Mesendoderm (in vitro differentiated cells): ENCODE measurements around the gene ATP8A1.
A peak's percentile ranks its signal among the peaks of the same experiment; 100 is the strongest.

Source experiments
- DNase-seq: peaks from one replicate; pipeline ENCODE4 v3.0.0; 2013
- H2AK5ac ChIP-seq: 2 replicates; pipeline ENCODE4 v1.6.1; 2013; ENCODE audit warnings: low read length, inconsistent platforms
- H2BK120ac ChIP-seq: 2 replicates; pipeline ENCODE4 v1.6.1; 2013; ENCODE audit warnings: low read depth, mild to moderate bottlenecking, low read length, moderate library complexity, mixed read lengths
- H2BK15ac ChIP-seq: replicated peaks from 2 replicates; pipeline ENCODE4 v1.6.1; 2013; ENCODE audit warnings: low read depth, mild to moderate bottlenecking, moderate library complexity
- H2BK5ac ChIP-seq: 2 replicates; pipeline ENCODE4 v1.6.1; 2013; ENCODE audit warnings: low read length, inconsistent platforms
- H3K18ac ChIP-seq: 2 replicates; pipeline ENCODE4 v1.6.1; 2013; ENCODE audit warnings: mild to moderate bottlenecking, low read length, mixed read lengths
- H3K23ac ChIP-seq: one replicate; pipeline ENCODE4 v1.6.1; 2013; ENCODE audit warnings: low read length
- H3K27ac ChIP-seq: 2 replicates; pipeline ENCODE4 v1.5.1; 2013; ENCODE audit warnings: low read depth, mild to moderate bottlenecking, inconsistent platforms, low read length, moderate library complexity
- H3K27me3 ChIP-seq: 2 replicates; pipeline ENCODE4 v1.6.1; 2013; ENCODE audit warnings: low read length, control low read depth, mild to moderate bottlenecking, inconsistent platforms; ENCODE audit not compliant: insufficient read depth, poor library complexity
- H3K36me3 ChIP-seq: 2 replicates; pipeline ENCODE4 v1.6.1; 2013; ENCODE audit warnings: low read length, inconsistent platforms; ENCODE audit not compliant: control insufficient read depth, insufficient read depth
- H3K4ac ChIP-seq: one replicate; pipeline ENCODE4 v1.6.1; 2013; ENCODE audit warnings: low read depth, mild to moderate bottlenecking, low read length, moderate library complexity
- H3K4me1 ChIP-seq: 2 replicates; pipeline ENCODE4 v1.6.1; 2013; ENCODE audit warnings: low read depth, low read length, inconsistent platforms; ENCODE audit not compliant: control insufficient read depth
- H3K4me2 ChIP-seq: 2 replicates; pipeline ENCODE4 v1.6.1; 2013; ENCODE audit warnings: low read length
- H3K4me3 ChIP-seq: 2 replicates; pipeline ENCODE4 v1.5.1; 2013; ENCODE audit warnings: mild to moderate bottlenecking, low read length
- H3K56ac ChIP-seq: one replicate; pipeline ENCODE4 v1.6.1; 2013; ENCODE audit warnings: low read length
- H3K79me1 ChIP-seq: 2 replicates; pipeline ENCODE4 v1.6.1; 2013; ENCODE audit warnings: low read length, inconsistent platforms
- H3K79me2 ChIP-seq: 2 replicates; pipeline ENCODE4 v1.6.1; 2013; ENCODE audit warnings: mild to moderate bottlenecking, low read length; ENCODE audit not compliant: control insufficient read depth, insufficient read depth
- H3K9ac ChIP-seq: 2 replicates; pipeline ENCODE4 v1.6.1; 2013; ENCODE audit warnings: low read length, inconsistent platforms
- H4K5ac ChIP-seq: one replicate; pipeline ENCODE4 v1.6.1; 2013; ENCODE audit warnings: low read length
- H4K8ac ChIP-seq: one replicate; pipeline ENCODE4 v1.6.1; 2013; ENCODE audit warnings: low read depth, mild to moderate bottlenecking, control low read depth, low read length, moderate library complexity
- WGBS: extraction: QIAGEN DNeasy Blood & Tissue Kit; methylation state at CpG from one replicate; pipeline ENCODE4 v1.1.7; 2013; ENCODE audit warnings: low lambda C conversion rate, missing lambda C conversion rate; ENCODE audit not compliant: insufficient coverage; ENCODE audit errors: extremely low coverage; 5-methylcytosine and 5-hydroxymethylcytosine counted together

ATP8A1 gene

DNA sequence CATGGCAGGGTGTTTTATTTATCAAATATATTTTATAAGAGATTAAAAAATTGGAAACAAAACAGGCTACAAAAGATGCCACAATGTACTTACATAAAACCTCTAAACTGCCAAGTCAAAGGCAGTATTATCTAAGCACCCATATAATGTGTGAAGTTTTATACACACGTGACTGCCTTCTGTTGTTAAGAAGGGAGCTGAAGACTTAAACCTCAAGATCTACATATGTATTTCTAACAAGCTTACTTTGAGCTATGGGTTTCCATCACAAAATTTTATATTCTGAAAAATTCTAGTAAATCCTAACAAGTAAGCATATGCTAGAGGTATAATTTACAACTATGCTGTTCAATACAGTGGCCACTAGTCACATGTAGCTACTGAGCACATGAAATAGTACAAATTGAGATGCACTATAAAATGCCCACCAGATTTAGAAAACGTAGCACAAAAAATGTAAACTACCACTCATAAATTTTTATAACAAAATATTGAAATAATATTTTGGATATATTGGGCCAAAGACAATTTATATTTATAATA is 9.8 kb downstream of the ATP8A1 start:
- no CpG with 5 or more reads among the region's 2 CpGs for WGBS
- no peak overlapping the region for H2AK5ac ChIP-seq
- no peak overlapping the region for H4K5ac ChIP-seq
- no peak overlapping the region for H2BK5ac ChIP-seq
- H3K4me3 ChIP-seq, result no peak overlapping the region
- no peak overlapping the region for H3K18ac ChIP-seq
- H3K56ac ChIP-seq, result no peak overlapping the region
- H3K23ac ChIP-seq, result no peak overlapping the region
- H3K4ac ChIP-seq, result no peak overlapping the region
- no peak overlapping the region for H4K8ac ChIP-seq
- no peak overlapping the region for H2BK120ac ChIP-seq
- DNase-seq, result no peak
- H3K9ac ChIP-seq, result no peak overlapping the region
- no peak overlapping the region for H2BK15ac ChIP-seq
- H3K36me3 ChIP-seq, result no peaks in the 10 kb centered on the region
- H3K4me2 ChIP-seq, result no peak overlapping the region
- no peaks in the 10 kb centered on the region for H3K79me1 ChIP-seq
- H3K79me2 ChIP-seq, result no peaks in the 10 kb centered on the region
- H3K27me3 ChIP-seq, result no peaks in the 10 kb centered on the region
- H3K27ac ChIP-seq, result no peak overlapping the region
- H3K4me1 ChIP-seq, result peaks cover 2% of the 10 kb centered on the region

DNA sequence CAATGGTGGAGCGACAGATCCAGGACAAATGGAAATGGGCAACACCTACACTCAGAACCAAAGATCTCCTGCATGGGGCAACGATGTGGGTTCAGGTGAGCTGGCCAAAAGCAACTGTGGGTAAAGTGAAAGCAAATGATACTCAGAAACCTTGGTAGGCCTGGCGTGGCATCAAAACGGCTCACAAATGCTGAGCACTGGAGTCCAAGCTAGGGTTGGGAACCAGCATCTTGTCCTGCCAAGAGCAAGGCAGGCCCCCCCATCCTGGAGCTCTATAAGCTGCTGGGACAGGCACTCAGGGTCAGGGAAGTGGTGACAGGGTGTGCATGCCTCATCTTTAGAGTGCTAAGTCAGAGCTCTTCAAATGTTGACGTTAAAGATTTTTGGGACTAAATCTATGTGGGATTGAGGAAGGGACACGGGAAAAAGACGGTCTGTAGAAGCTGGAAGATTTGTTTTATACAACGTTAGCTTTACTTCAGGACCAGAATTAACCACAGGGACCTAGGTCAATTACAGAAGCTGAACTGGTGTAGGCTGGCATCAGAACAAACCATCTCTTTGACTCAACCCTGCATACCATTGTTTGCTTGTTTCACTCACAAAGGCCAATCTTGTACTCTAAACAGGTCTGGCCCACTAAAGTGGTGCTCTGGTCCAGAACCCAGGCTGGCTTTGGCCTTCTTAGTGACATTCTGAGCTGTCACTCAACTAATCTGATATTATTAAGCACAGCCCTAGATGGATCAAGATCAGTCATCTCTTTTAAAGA is 10.7 kb downstream of the ATP8A1 start:
- Histone ChIP-seq H4K5ac (no peak overlapping the region), H3K36me3 (no peaks in the 10 kb centered on the region), H3K79me2 (no peaks in the 10 kb centered on the region), H2BK15ac (no peak overlapping the region), H2AK5ac (no peak overlapping the region), H2BK5ac (no peak overlapping the region), H3K79me1 (no peaks in the 10 kb centered on the region), H3K4ac (no peak overlapping the region), H2BK120ac (no peak overlapping the region), H3K27me3 (no peaks in the 10 kb centered on the region), H3K9ac (no peak overlapping the region), H3K4me1 (peaks cover 4% of the 10 kb centered on the region), H3K56ac (no peak overlapping the region), H3K18ac (no peak overlapping the region), H3K4me2 (no peak overlapping the region), H3K4me3 (no peak overlapping the region), H3K27ac (no peak overlapping the region), H3K23ac (no peak overlapping the region), H4K8ac (no peak overlapping the region)
- no CpG with 5 or more reads among the region's 8 CpGs for WGBS
- DNase-seq, result no peak

DNA sequence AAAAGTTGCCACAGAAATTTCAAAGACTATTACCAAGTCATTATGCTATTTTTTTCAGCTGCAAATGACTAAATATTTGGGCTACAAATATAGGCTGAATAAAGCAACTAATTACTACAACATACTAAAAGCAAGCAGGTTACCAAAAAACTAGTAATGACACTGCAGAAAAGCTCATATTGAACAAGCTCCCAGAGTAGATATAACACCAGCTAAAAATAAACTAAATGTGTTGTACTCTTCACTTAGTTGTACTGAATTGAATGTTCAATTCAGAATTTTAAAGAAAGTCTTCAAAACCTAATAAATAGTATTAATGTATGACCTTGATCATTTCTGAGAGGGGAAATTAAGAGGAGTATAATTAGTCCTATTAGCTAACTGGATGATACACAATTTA is 12.0 kb downstream of the ATP8A1 start:
- H3K56ac ChIP-seq, result no peak overlapping the region
- H3K4me1 ChIP-seq, result peaks cover 4% of the 10 kb centered on the region
- no peak overlapping the region for H3K4me3 ChIP-seq
- no peaks in the 10 kb centered on the region for H3K36me3 ChIP-seq
- no peak overlapping the region for H2BK5ac ChIP-seq
- H2BK15ac ChIP-seq, result no peak overlapping the region
- H3K18ac ChIP-seq, result no peak overlapping the region
- no peak overlapping the region for H3K4ac ChIP-seq
- H2BK120ac ChIP-seq, result no peak overlapping the region
- no peaks in the 10 kb centered on the region for H3K27me3 ChIP-seq
- no peak overlapping the region for H3K23ac ChIP-seq
- no peak for DNase-seq
- H4K8ac ChIP-seq, result no peak overlapping the region
- no peak overlapping the region for H3K27ac ChIP-seq
- peaks cover 2% of the 10 kb centered on the region for H3K79me1 ChIP-seq
- H3K4me2 ChIP-seq, result no peak overlapping the region
- H2AK5ac ChIP-seq, result no peak overlapping the region
- H3K79me2 ChIP-seq, result no peaks in the 10 kb centered on the region
- no peak overlapping the region for H3K9ac ChIP-seq
- no peak overlapping the region for H4K5ac ChIP-seq

DNA sequence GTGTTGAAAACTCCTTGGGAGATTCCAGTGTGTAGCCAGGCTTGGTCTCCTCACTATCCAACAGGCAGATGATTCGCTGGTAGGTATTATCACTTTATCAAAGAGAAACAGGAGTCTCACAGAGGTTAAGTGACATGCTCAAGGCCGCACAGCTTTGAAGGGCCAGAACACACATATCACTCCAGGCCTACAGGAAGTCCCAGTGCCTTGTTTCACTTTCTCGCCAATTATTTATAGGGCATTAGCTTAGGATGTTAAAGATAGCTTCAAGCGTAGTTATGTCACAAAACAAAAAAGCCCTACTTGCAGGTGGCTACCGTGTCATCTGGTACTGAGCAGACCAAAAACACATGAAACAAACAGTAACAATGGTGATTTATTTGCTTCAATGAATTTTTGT is 13.2 kb downstream of the ATP8A1 start:
- Histone ChIP-seq H3K18ac (no peak overlapping the region), H2BK15ac (no peak overlapping the region), H2BK120ac (no peak overlapping the region), H3K4ac (no peak overlapping the region), H3K56ac (no peak overlapping the region), H3K23ac (no peak overlapping the region), H2BK5ac (no peak overlapping the region), H3K79me1 (peaks cover 2% of the 10 kb centered on the region), H3K4me2 (no peak overlapping the region), H3K79me2 (no peaks in the 10 kb centered on the region), H3K4me1 (peaks cover 4% of the 10 kb centered on the region), H4K8ac (no peak overlapping the region), H2AK5ac (no peak overlapping the region), H3K27me3 (no peaks in the 10 kb centered on the region), H4K5ac (no peak overlapping the region), H3K9ac (no peak overlapping the region), H3K4me3 (no peak overlapping the region), H3K27ac (no peak overlapping the region), H3K36me3 (no peaks in the 10 kb centered on the region)
- peak; percentile 16 for DNase-seq
- no CpG with 5 or more reads among the region's 5 CpGs for WGBS

DNA sequence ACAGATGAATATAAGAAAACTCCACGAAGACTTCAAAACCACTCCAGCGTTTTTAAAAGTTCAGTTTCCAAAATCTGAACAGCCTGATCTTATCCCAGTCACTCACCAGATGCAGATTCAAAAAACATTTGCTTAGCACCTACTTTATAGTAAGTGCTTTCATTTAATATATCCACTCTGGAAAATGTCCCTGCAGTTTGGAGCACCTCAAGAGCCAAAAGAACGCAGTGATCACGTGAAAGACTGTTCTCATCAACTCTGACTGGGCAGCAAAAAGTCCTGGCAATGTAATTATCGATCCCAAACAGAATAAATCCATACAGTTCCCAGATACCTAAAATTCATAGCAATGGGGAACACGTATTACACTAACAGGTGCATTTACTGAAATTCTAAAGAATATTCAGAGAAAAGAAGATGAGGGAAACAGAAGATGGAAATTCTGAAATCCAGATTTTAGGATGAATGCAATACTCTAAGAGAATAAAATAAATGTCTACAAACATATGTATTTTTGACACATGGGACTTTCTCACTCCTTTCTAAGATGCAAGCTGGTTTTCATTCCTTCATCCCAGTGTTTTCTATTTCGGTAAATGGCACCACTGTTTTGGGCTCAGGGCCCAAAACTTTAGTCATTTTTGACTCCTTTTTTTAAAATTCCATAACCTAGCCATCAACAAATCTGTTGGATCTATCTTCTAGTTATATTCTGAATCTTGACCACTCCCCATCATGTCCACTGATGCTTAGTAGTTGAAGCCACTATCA is 13.9 kb downstream of the ATP8A1 start:
- H3K56ac ChIP-seq, result no peak overlapping the region
- H3K4me3 ChIP-seq, result no peak overlapping the region
- no CpG with 5 or more reads among the region's 7 CpGs for WGBS
- no peak overlapping the region for H3K9ac ChIP-seq
- no peak overlapping the region for H2BK5ac ChIP-seq
- no peaks in the 10 kb centered on the region for H3K27me3 ChIP-seq
- H3K4me1 ChIP-seq, result peaks cover 4% of the 10 kb centered on the region
- H2BK120ac ChIP-seq, result no peak overlapping the region
- no peaks in the 10 kb centered on the region for H3K79me2 ChIP-seq
- H3K4me2 ChIP-seq, result no peak overlapping the region
- no peak overlapping the region for H4K5ac ChIP-seq
- H2BK15ac ChIP-seq, result no peak overlapping the region
- no peak overlapping the region for H3K27ac ChIP-seq
- H4K8ac ChIP-seq, result no peak overlapping the region
- no peak overlapping the region for H3K23ac ChIP-seq
- H3K79me1 ChIP-seq, result peaks cover 2% of the 10 kb centered on the region
- DNase-seq, result no peak
- no peaks in the 10 kb centered on the region for H3K36me3 ChIP-seq
- H2AK5ac ChIP-seq, result no peak overlapping the region
- H3K18ac ChIP-seq, result no peak overlapping the region
- H3K4ac ChIP-seq, result no peak overlapping the region
